Ishikawa (cell line): ENCODE measurements around the gene SNX13.

Experiments
- CEBPB ChIP-seq: IDR thresholded peaks from 2 replicates; pipeline ENCODE4 v1.6.1; 2012
- CREB1 ChIP-seq: IDR thresholded peaks from 2 replicates; pipeline ENCODE4 v1.6.1; 2012; ENCODE audit warnings: low read depth
- EGR1 ChIP-seq: IDR thresholded peaks from 2 replicates; pipeline ENCODE4 v1.6.1; 2012
- EP300 ChIP-seq: IDR thresholded peaks from 2 replicates; pipeline ENCODE4 v1.6.1; 2012; ENCODE audit warnings: borderline replicate concordance
- FOXM1 ChIP-seq: IDR thresholded peaks from 2 replicates; pipeline ENCODE4 v1.6.1; 2012; ENCODE audit warnings: low read depth, borderline replicate concordance
- MAX ChIP-seq: IDR thresholded peaks from 2 replicates; pipeline ENCODE4 v1.6.1; 2012
- NFIC ChIP-seq: IDR thresholded peaks from 2 replicates; pipeline ENCODE4 v1.6.1; 2012
- RAD21 ChIP-seq: IDR thresholded peaks from 2 replicates; pipeline ENCODE4 v1.6.1; 2012; ENCODE audit warnings: low read depth
- TAF1 ChIP-seq: IDR thresholded peaks from 2 replicates; pipeline ENCODE4 v1.6.1; 2012; ENCODE audit warnings: low read depth, mild to moderate bottlenecking
- TCF12 ChIP-seq: IDR thresholded peaks from 2 replicates; pipeline ENCODE4 v1.6.1; 2012; ENCODE audit warnings: low read depth
- TEAD4 ChIP-seq: IDR thresholded peaks from 2 replicates; pipeline ENCODE4 v1.6.1; 2012
- YY1 ChIP-seq: IDR thresholded peaks from 2 replicates; pipeline ENCODE4 v1.6.1; 2012; ENCODE audit warnings: low read depth
- ZBTB7A ChIP-seq: IDR thresholded peaks from 2 replicates; pipeline ENCODE4 v1.6.1; 2012; ENCODE audit warnings: low read depth
- TF ChIP-seq, protein P1 (sequence below): IDR thresholded peaks from 2 replicates; pipeline ENCODE4 v1.6.1; 2012
- TF ChIP-seq, protein P2 (sequence below): IDR thresholded peaks from 2 replicates; pipeline ENCODE4 v1.6.1; 2012; ENCODE audit warnings: low read depth, mild to moderate bottlenecking

The SNX13 gene

GRCh38 chr7:17936321-17936720 lies 4.0 kb downstream of the SNX13 start:
- no peak for TF ChIP-seq EP300
- TF ChIP-seq CREB1: no peak
- TF ChIP-seq YY1: no peak
- TF ChIP-seq TCF12: no peak
- no peak for TF ChIP-seq NFIC
- TF ChIP-seq, protein P1, sequence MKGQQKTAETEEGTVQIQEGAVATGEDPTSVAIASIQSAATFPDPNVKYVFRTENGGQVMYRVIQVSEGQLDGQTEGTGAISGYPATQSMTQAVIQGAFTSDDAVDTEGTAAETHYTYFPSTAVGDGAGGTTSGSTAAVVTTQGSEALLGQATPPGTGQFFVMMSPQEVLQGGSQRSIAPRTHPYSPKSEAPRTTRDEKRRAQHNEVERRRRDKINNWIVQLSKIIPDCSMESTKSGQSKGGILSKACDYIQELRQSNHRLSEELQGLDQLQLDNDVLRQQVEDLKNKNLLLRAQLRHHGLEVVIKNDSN: no peak
- TF ChIP-seq TEAD4: no peak
- TF ChIP-seq, protein P2, sequence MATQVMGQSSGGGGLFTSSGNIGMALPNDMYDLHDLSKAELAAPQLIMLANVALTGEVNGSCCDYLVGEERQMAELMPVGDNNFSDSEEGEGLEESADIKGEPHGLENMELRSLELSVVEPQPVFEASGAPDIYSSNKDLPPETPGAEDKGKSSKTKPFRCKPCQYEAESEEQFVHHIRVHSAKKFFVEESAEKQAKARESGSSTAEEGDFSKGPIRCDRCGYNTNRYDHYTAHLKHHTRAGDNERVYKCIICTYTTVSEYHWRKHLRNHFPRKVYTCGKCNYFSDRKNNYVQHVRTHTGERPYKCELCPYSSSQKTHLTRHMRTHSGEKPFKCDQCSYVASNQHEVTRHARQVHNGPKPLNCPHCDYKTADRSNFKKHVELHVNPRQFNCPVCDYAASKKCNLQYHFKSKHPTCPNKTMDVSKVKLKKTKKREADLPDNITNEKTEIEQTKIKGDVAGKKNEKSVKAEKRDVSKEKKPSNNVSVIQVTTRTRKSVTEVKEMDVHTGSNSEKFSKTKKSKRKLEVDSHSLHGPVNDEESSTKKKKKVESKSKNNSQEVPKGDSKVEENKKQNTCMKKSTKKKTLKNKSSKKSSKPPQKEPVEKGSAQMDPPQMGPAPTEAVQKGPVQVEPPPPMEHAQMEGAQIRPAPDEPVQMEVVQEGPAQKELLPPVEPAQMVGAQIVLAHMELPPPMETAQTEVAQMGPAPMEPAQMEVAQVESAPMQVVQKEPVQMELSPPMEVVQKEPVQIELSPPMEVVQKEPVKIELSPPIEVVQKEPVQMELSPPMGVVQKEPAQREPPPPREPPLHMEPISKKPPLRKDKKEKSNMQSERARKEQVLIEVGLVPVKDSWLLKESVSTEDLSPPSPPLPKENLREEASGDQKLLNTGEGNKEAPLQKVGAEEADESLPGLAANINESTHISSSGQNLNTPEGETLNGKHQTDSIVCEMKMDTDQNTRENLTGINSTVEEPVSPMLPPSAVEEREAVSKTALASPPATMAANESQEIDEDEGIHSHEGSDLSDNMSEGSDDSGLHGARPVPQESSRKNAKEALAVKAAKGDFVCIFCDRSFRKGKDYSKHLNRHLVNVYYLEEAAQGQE: no peak
- no peak for TF ChIP-seq MAX
- no peak for TF ChIP-seq CEBPB
- no peak for TF ChIP-seq FOXM1
- TF ChIP-seq EGR1: no peak
- TF ChIP-seq ZBTB7A: no peak
- no peak for TF ChIP-seq TAF1
- no peak for TF ChIP-seq RAD21

DNA sequence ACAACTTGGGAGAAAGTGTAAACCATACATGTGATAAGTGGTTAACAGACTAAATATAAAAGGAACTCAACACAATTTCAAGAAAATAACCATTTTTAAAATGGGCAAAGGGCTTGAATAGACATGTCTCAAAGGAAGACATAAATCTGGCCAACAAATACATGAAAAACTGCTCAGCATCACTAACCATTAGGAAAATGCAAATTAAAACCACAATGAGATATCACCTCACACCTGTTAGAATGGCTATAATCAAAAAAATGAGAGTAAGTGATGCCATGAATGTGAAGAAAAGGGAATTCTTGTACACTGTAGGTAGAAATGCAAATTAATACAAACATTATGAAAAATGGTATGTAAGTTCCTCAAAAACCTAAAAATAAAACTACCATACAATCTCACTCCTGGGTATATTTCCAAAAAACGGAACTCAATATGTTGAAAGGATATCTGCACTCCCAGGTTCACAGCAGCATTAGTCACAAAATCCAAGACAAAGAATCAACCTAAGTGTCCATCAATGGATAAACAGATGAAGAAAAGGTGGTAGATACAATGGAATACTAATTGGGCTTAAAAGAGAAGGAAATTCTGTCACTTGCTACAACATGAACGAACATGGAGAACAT lies 5.6 kb downstream of the SNX13 start:
- TF ChIP-seq YY1: no peak
- no peak for TF ChIP-seq FOXM1
- TF ChIP-seq MAX: no peak
- TF ChIP-seq, protein P1: no peak
- no peak for TF ChIP-seq ZBTB7A

- no peak for TF ChIP-seq FOXM1
- TF ChIP-seq TCF12: no peak
- TF ChIP-seq RAD21: no peak
- no peak for TF ChIP-seq NFIC
- TF ChIP-seq ZBTB7A: no peak
- TF ChIP-seq EGR1: no peak
Observed at GRCh38 chr7:17934094-17934493, 6.2 kb downstream of the SNX13 start.

- no peak for TF ChIP-seq RAD21
- no peak for TF ChIP-seq CREB1
- TF ChIP-seq ZBTB7A: no peak
- no peak for TF ChIP-seq YY1
- no peak for TF ChIP-seq MAX
- TF ChIP-seq EGR1: no peak
- TF ChIP-seq TAF1: no peak
- no peak for TF ChIP-seq NFIC
Observed at GRCh38 chr7:17932770-17933169, 7.5 kb downstream of the SNX13 start.

GRCh38 chr7:17931069-17931468 lies 9.2 kb downstream of the SNX13 start:
- TF ChIP-seq YY1 (no peak), FOXM1 (no peak), TCF12 (no peak), ZBTB7A (no peak), EGR1 (no peak), TEAD4 (no peak), MAX (no peak), RAD21 (no peak), NFIC (no peak), CEBPB (no peak), CREB1 (no peak)
- TF ChIP-seq, protein P1: no peak
- TF ChIP-seq, protein P2: no peak
